PC-9 (cell line): Measurements from ENCODE around the gene MAP1LC3B2. TPM values are rescaled to one million over a fixed set of nuclear protein-coding genes. Genes with fewer than 3 reads are reported as not detected.

ENCODE experiments used
- BruUV-seq: library from RNA; stranded (reverse); fragments of 400-500 nt; replicated peaks from 2 replicates; lab custom pipeline; 2021; lab: Mats Ljungman, UMichigan
- CTCF ChIA-PET: fragments of 300-600 bp; sonication (Branson Sonifier 250); formaldehyde crosslinking; loops from one replicate; lab custom pipeline; 2022; ENCODE audit warnings: antibody characterized with exemption; lab: Charles Lee
- POLR2A ChIA-PET: fragments of 300-600 bp; sonication (Branson Sonifier 250); formaldehyde crosslinking; loops from one replicate; lab custom pipeline; 2022; ENCODE audit warnings: antibody characterized with exemption; ENCODE audit not compliant: unreplicated experiment; lab: Charles Lee
- DNase-seq, 2 experiments: peaks; one replicate each; pipeline versions ENCODE4 v3.0.0 to v3.0.0-alpha.2; 2015 to 2022; ENCODE audit warnings: mixed read lengths in 1 of 2
- H2AFZ ChIP-seq: fragments of 200-600 bp; sonication (generic); 2 replicates; pipeline ENCODE4 v1.8.1; 2017; ENCODE audit warnings: antibody characterized with exemption
- H3F3A ChIP-seq: fragments of 200-600 bp; sonication (generic); 2 replicates; pipeline ENCODE4 v1.8.1; 2017; ENCODE audit warnings: antibody characterized with exemption, mild to moderate bottlenecking, low read depth; ENCODE audit not compliant: insufficient read depth
- H3K27ac ChIP-seq: fragments of 200-600 bp; sonication (generic); 2 replicates; pipeline ENCODE4 v1.6.1; 2016; ENCODE audit warnings: mixed run types
- H3K27me3 ChIP-seq: fragments of 200-600 bp; sonication (generic); 2 replicates; pipeline ENCODE4 v1.6.1; 2016; ENCODE audit warnings: low read depth, mixed run types; ENCODE audit not compliant: insufficient read depth
- H3K36me3 ChIP-seq: fragments of 200-600 bp; sonication (generic); 2 replicates; pipeline ENCODE4 v1.6.1; 2016; ENCODE audit warnings: low read depth, mixed run types
- H3K4me1 ChIP-seq: fragments of 200-600 bp; sonication (generic); replicated peaks from 2 replicates; pipeline ENCODE4 v1.6.1; 2016; ENCODE audit warnings: mixed run types; ENCODE audit not compliant: insufficient read depth
- H3K4me2 ChIP-seq: fragments of 200-600 bp; sonication (generic); 2 replicates; pipeline ENCODE4 v1.6.1; 2017; ENCODE audit warnings: mixed run types
- H3K4me3 ChIP-seq: fragments of 200-600 bp; sonication (generic); 2 replicates; pipeline ENCODE4 v1.6.1; 2016; ENCODE audit warnings: mixed run types
- H3K79me2 ChIP-seq: fragments of 200-600 bp; sonication (generic); 2 replicates; pipeline ENCODE4 v1.6.1; 2017; ENCODE audit warnings: low read depth, mixed run types
- H3K9me2 ChIP-seq: fragments of 200-600 bp; sonication (generic); 2 replicates; pipeline ENCODE4 v1.8.1; 2017; ENCODE audit warnings: mild to moderate bottlenecking; ENCODE audit not compliant: insufficient read depth
- H3K9me3 ChIP-seq: fragments of 200-600 bp; sonication (generic); 2 replicates; pipeline ENCODE4 v1.8.1; 2016; ENCODE audit warnings: low read depth; ENCODE audit not compliant: insufficient read depth
- H4K20me1 ChIP-seq: fragments of 200-600 bp; sonication (generic); 2 replicates; pipeline ENCODE4 v1.8.1; 2017; ENCODE audit not compliant: insufficient read depth
- CTCF ChIP-seq: fragments of 200-600 bp; sonication (generic); conservative IDR thresholded peaks from 2 replicates; pipeline ENCODE4 v1.6.1; 2017; ENCODE audit warnings: mixed run types, antibody characterized with exemption, mild to moderate bottlenecking, moderate library complexity
- EZH2 ChIP-seq: fragments of 200-600 bp; sonication (generic); IDR thresholded peaks from 2 replicates; pipeline ENCODE4 v1.8.0; 2017; ENCODE audit warnings: antibody characterized with exemption, low read depth
- intact Hi-C: fragments of 100-400 bp; cut with micrococcal nuclease; formaldehyde crosslinking; loops from one replicate; pipeline ENCODE4 v1.10.0; 2022; ENCODE audit not compliant: unreplicated experiment
- total RNA-seq: library from RNA; stranded (reverse); gene quantifications from 2 replicates; pipeline ENCODE4 v1.2.3, GENCODE V29; 2021

MAP1LC3B2 gene
- total RNA-seq, 1 experiment from 2014 or later, result 1.4 TPM

DNA sequence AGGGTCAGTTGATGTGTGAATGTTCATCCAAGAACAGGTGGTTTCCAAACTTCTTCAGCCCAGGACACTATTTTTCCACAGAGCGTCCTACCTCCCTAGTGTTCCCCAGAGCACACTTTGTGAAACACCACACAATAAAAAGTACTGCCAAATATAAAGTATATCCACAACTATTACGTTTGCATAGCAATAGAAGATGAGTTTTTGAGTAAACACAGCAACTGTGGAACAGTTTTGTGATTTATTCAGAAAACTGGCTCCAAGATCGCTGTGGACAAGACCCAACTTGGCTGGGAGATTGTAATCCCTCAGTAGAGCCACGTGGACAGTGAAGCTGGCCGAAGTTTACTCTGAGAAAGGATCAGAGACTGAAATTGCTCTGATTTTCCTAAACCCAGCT, 14.5 kb upstream of the MAP1LC3B2 start:
- no TSS peak for BruUV-seq
- TF ChIP-seq EZH2 (no peak), CTCF (no peak)
- Histone ChIP-seq H3F3A (peaks cover 14% of the 10 kb centered on the region; the same call in 1 of the 2 replicates), H4K20me1 (no peaks in the 10 kb centered on the region), H3K9me2 (no peaks in the 10 kb centered on the region), H3K4me3 (no peak overlapping the region), H3K27me3 (no peaks in the 10 kb centered on the region), H3K27ac (no peak overlapping the region), H2AFZ (no peak overlapping the region), H3K4me1 (peaks cover 11% of the 10 kb centered on the region), H3K9me3 (no peaks in the 10 kb centered on the region), H3K4me2 (no peak overlapping the region), H3K79me2 (no peaks in the 10 kb centered on the region), H3K36me3 (no peaks in the 10 kb centered on the region)
- intact Hi-C loops, result no loop called here
- POLR2A ChIA-PET, result interaction anchor here (0.6 kb wide), 1 partner anchor 110 kb away, joined by 8 read pairs; no protein-coding TSS in a partner anchor
- DNase-seq, result no peak
- CTCF ChIA-PET, result no interaction called here

DNA sequence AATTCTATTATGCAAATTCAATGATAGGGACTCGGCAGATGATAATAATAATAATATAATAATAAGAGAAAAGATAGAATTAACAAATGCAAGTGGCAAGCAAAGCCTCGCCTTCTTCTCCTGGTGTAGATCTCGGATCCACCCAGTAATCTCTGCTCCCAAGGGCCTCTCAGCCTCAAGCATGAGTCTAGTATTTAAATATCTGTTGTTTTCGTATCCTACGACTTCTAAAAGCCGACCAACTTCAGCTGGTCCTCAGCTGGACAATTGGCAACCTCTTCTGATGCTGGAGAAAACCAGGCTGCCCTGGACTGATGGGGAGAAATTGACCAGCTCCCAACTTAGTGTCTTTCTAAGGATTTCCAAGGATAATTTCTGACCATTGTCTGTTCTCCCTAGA, 14.0 kb upstream of the MAP1LC3B2 start:
- DNase-seq, result no peak
- no peak overlapping the region for H2AFZ ChIP-seq

DNA sequence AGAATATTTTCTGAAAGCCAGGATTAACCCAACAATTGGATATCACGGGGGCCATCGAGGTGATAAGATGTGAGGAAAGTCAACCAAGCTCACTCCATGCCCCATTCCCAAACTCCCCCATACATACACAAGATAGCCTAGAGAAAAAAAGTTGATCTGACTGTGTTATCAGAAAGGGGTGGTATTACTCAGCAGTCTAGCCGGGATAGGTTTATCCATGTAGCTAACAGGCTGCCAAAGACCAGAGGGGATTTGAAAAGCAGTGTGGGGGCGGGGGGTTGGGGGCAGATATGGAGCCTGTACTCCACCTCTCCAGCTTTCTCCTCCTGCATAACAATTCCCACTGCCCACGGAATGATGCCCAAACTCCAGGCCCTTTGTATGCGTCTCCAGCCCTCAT, 13.2 kb upstream of the MAP1LC3B2 start:
- Histone ChIP-seq H3K4me3 (no peak overlapping the region), H3K27me3 (no peaks in the 10 kb centered on the region), H3K36me3 (no peaks in the 10 kb centered on the region), H3K9me2 (no peaks in the 10 kb centered on the region), H2AFZ (no peak overlapping the region), H3K79me2 (no peaks in the 10 kb centered on the region), H3F3A (peaks cover 12% of the 10 kb centered on the region; the same call in 1 of the 2 replicates), H4K20me1 (no peaks in the 10 kb centered on the region), H3K4me1 (peaks cover 11% of the 10 kb centered on the region), H3K9me3 (no peaks in the 10 kb centered on the region), H3K27ac (no peak overlapping the region), H3K4me2 (no peak overlapping the region)
- intact Hi-C loops, result no loop called here
- no peak for DNase-seq
- no TSS peak for BruUV-seq
- TF ChIP-seq EZH2, result no peak
- TF ChIP-seq CTCF, result no peak
- ChIA-PET CTCF (interaction anchor here (0.7 kb wide), 1 partner anchor 144 kb away, joined by 10 read pairs; no protein-coding TSS in a partner anchor), POLR2A (no interaction called here)

More for the DNA sequence above, 14.0 kb upstream of the MAP1LC3B2 start:
- H3K27me3 ChIP-seq, result no peaks in the 10 kb centered on the region
- CTCF ChIA-PET, result interaction anchor here (0.7 kb wide), 1 partner anchor 144 kb away, joined by 10 read pairs; no protein-coding TSS in a partner anchor
- H3K79me2 ChIP-seq, result no peaks in the 10 kb centered on the region
- intact Hi-C loops, result no loop called here
- no peaks in the 10 kb centered on the region for H3K9me2 ChIP-seq
- H4K20me1 ChIP-seq, result no peaks in the 10 kb centered on the region
- POLR2A ChIA-PET, result interaction anchor here (0.6 kb wide), 1 partner anchor 111 kb away, joined by 8 read pairs; no protein-coding TSS in a partner anchor
- H3K4me2 ChIP-seq, result no peak overlapping the region
- no TSS peak for BruUV-seq
- H3K4me1 ChIP-seq, result peaks cover 11% of the 10 kb centered on the region
- no peaks in the 10 kb centered on the region for H3K9me3 ChIP-seq
- no peaks in the 10 kb centered on the region for H3K36me3 ChIP-seq
- no peak overlapping the region for H3K4me3 ChIP-seq
- no peak for TF ChIP-seq CTCF
- TF ChIP-seq EZH2, result no peak
- H3F3A ChIP-seq, result peaks cover 12% of the 10 kb centered on the region; the same call in 1 of the 2 replicates
- no peak overlapping the region for H3K27ac ChIP-seq
